B cell (primary cell): ENCODE measurements around the gene MME.

Experiments used
- EZH2 ChIP-seq: IDR thresholded peaks from 2 replicates; pipeline ENCODE4 v1.6.1; 2012; ENCODE audit warnings: borderline replicate concordance, low read depth, mild to moderate bottlenecking, moderate library complexity, low read length; ENCODE audit not compliant: insufficient read depth, poor library complexity, severe bottlenecking
- TF ChIP-seq, protein P1 (sequence below): fragments of 200-600 bp; IDR thresholded peaks from one replicate; pipeline ENCODE4 v1.8.0; 2022; ENCODE audit warnings: antibody characterized with exemption, mild to moderate bottlenecking

DNA sequence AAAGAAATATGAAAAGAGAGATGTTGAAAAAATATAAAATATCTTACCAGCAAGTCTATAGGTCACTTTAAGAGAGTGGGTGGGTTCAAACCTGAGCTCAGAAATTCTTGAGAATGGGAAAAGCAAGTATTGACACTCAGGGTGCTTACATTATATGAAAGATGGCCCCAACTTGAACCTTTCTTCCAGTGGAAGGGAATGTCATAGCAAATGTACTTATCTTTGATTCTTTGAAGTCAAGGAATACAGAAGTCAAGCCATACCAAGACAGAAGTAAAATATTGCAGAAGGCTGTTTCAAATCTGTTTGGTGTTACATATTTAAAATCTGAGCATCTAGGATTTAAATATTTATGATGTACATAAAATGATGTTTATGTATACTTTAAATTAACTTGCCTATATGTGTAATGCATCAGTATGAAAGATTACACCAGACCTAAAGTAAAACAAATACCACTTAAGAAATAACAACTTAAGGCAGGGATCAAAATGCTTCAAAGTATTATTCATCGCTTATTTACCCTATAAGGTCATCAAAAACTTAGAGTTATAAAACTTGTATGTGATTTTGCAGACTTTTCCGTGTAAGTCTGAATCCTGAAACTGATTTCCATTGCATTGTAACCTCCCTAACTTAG lies 8.7 kb downstream of the MME start:
- TF ChIP-seq, protein P1, sequence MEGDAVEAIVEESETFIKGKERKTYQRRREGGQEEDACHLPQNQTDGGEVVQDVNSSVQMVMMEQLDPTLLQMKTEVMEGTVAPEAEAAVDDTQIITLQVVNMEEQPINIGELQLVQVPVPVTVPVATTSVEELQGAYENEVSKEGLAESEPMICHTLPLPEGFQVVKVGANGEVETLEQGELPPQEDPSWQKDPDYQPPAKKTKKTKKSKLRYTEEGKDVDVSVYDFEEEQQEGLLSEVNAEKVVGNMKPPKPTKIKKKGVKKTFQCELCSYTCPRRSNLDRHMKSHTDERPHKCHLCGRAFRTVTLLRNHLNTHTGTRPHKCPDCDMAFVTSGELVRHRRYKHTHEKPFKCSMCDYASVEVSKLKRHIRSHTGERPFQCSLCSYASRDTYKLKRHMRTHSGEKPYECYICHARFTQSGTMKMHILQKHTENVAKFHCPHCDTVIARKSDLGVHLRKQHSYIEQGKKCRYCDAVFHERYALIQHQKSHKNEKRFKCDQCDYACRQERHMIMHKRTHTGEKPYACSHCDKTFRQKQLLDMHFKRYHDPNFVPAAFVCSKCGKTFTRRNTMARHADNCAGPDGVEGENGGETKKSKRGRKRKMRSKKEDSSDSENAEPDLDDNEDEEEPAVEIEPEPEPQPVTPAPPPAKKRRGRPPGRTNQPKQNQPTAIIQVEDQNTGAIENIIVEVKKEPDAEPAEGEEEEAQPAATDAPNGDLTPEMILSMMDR: no peak
- no peak for TF ChIP-seq EZH2
